HepG2 (cell line): ENCODE results near the gene COA1. TPM values are rescaled to one million over a fixed set of nuclear protein-coding genes. Genes with fewer than 3 reads are reported as not detected.

Experiments
- ATAC-seq: fragments of 200-7000 bp; cut with Tn5 transposase; 3 replicates; pipeline ENCODE4 v1.9.1; 2020; ENCODE audit warnings: mild to moderate bottlenecking, moderate library complexity
- BruUV-seq: library from RNA; stranded (reverse); fragments of 400-500 nt; replicated peaks from 2 replicates; lab custom pipeline; 2021; lab: Mats Ljungman, UMichigan
- CTCF ChIA-PET: fragments of 300-600 bp; formaldehyde crosslinking; extraction: SDS; loops from one replicate; lab custom pipeline; 2021; ENCODE audit warnings: low total read pairs, inconsistent platforms, low intra/inter-chr PET ratio; lab: Yijun Ruan, JAX
- POLR2A ChIA-PET: fragments of 350-600 bp; sonication (Branson Sonifier 250); formaldehyde crosslinking; loops from one replicate; lab custom pipeline; 2020; ENCODE audit warnings: antibody characterized with exemption, inconsistent platforms; lab: Yijun Ruan, JAX
- DNase-seq: peaks from one replicate; pipeline ENCODE4 v3.0.0-alpha.2; 2015; ENCODE audit warnings: low spot score
- FAIRE-seq: peaks from 3 replicates; lab custom pipeline; 2011; peaks lifted over from hg19 to GRCh38; lab: Jason Lieb, UNC
- H2AFZ ChIP-seq: one replicate; pipeline ENCODE4 v1.6.1; 2011; ENCODE audit warnings: low read length, inconsistent platforms
- H3K27ac ChIP-seq: fragments of 300-600 bp; 3 replicates; pipeline ENCODE4 v1.8.0; 2011; ENCODE audit warnings: mixed run types, mild to moderate bottlenecking, mixed read lengths, low read length, inconsistent platforms; ENCODE audit not compliant: insufficient read depth; ENCODE audit errors: extremely low read length
- H3K27me3 ChIP-seq, 2 experiments: fragments of 200-600 bp in 1 of 2; 2 replicates in 1 of 2; 3 replicates in 1 of 2; pipeline versions ENCODE4 v1.6.0 to v1.8.0; 2011; ENCODE audit warnings: low read length in 2 of 2, mild to moderate bottlenecking in 2 of 2, moderate library complexity in 2 of 2, inconsistent platforms in 1 of 2; ENCODE audit not compliant: insufficient read depth in 2 of 2, control insufficient read depth in 1 of 2
- H3K36me3 ChIP-seq, 2 experiments: fragments of 200-600 bp in 1 of 2; replicated peaks in 1 of 2; 2 replicates in 1 of 2; 3 replicates in 1 of 2; pipeline versions ENCODE4 v1.5.1 to v1.8.0; 2011; ENCODE audit warnings: low read length in 2 of 2, inconsistent platforms in 1 of 2; ENCODE audit not compliant: insufficient read depth in 2 of 2, control insufficient read depth in 1 of 2
- H3K4me1 ChIP-seq: 2 replicates; pipeline ENCODE4 v1.5.1; 2012; ENCODE audit warnings: low read length, inconsistent platforms; ENCODE audit not compliant: insufficient read depth
- H3K4me2 ChIP-seq: 2 replicates; pipeline ENCODE4 v1.6.0; 2011; ENCODE audit warnings: low read depth, low read length, inconsistent platforms
- H3K4me3 ChIP-seq, 3 experiments: fragments of 200-600 bp in 1 of 3; sonication (generic), shearing (Covaris generic) in 1 of 3; replicated peaks in 1 of 3; 2 replicates each; pipeline ENCODE4 v1.5.1; 2011 to 2016; ENCODE audit warnings: low read length in 3 of 3, inconsistent platforms in 2 of 3, low read depth in 2 of 3, mild to moderate bottlenecking in 2 of 3, control low read depth in 1 of 3, mixed read lengths in 1 of 3; ENCODE audit not compliant: insufficient read depth in 1 of 3
- H3K79me2 ChIP-seq: one replicate; pipeline ENCODE4 v1.6.1; 2011; ENCODE audit warnings: low read length, inconsistent platforms; ENCODE audit not compliant: insufficient read depth
- H3K9ac ChIP-seq: 2 replicates; pipeline ENCODE4 v1.6.0; 2011; ENCODE audit warnings: mild to moderate bottlenecking, low read depth, low read length, inconsistent platforms; ENCODE audit not compliant: insufficient read depth
- H3K9me3 ChIP-seq: 2 replicates; pipeline ENCODE4 v1.5.1; 2012; ENCODE audit warnings: mild to moderate bottlenecking, low read length
- H4K20me1 ChIP-seq: 2 replicates; pipeline ENCODE4 v1.6.0; 2011; ENCODE audit warnings: inconsistent platforms, mild to moderate bottlenecking, low read length, moderate library complexity; ENCODE audit not compliant: insufficient read depth
- ELF4 ChIP-seq: sonication (generic); formaldehyde crosslinking; IDR thresholded peaks from 2 replicates; pipeline ENCODE4 v1.5.0; 2020; ENCODE audit warnings: missing genetic modification reagents, mild to moderate bottlenecking, moderate library complexity, borderline replicate concordance
- HOXA9 ChIP-seq: sonication (generic); formaldehyde crosslinking; IDR thresholded peaks from 2 replicates; pipeline ENCODE4 v1.8.1; 2022; ENCODE audit warnings: missing genetic modification reagents, mild to moderate bottlenecking, moderate library complexity, borderline replicate concordance
- ONECUT2 ChIP-seq: sonication (generic); formaldehyde crosslinking; IDR thresholded peaks from 2 replicates; pipeline ENCODE4 v1.4.0; 2020; ENCODE audit warnings: missing genetic modification reagents
- ZHX1 ChIP-seq: sonication (generic); formaldehyde crosslinking; IDR thresholded peaks from 2 replicates; pipeline ENCODE4 v1.8.1; 2022; ENCODE audit warnings: low read depth, mild to moderate bottlenecking, missing genetic modification reagents
- ZNF644 ChIP-seq: IDR thresholded peaks from 2 replicates; pipeline ENCODE4 v1.6.1; 2016; ENCODE audit warnings: low read depth
- ZNF7 ChIP-seq: IDR thresholded peaks from 2 replicates; pipeline ENCODE4 v1.6.1; 2016; ENCODE audit warnings: missing biosample characterization, missing genetic modification reagents
- WGBS: methylation state at CpG from one replicate; pipeline ENCODE4 v1.1.6; 2017; ENCODE audit warnings: low lambda C conversion rate; 5-methylcytosine and 5-hydroxymethylcytosine counted together
- in situ Hi-C: cut with HindIII; loops from 2 replicates; pipeline ENCODE4 v1.10.0; 2017; ENCODE audit warnings: low pct_unique_long_range_greater_than_20kb; ENCODE audit not compliant: extremely low pct_ligation_motif_present
- intact Hi-C: fragments of 100-400 bp; cut with micrococcal nuclease; formaldehyde crosslinking; loops from one replicate; pipeline ENCODE4 v1.10.0; 2022; ENCODE audit not compliant: unreplicated experiment
- polyA plus RNA-seq, 8 experiments: library from polyadenylated mRNA; depleted of rRNA in 3 of 8; stranded (reverse) in 7 of 8; unstranded in 1 of 8; fragments of >200 nt; fragmentation: Illumina TruSeq in 4 of 8; extraction: Trizol in 4 of 8; gene quantifications; 2 replicates each; pipeline versions ENCODE4 v1.2.1 to v1.2.3, GENCODE V29; 2011 to 2016; ENCODE audit warnings: low read depth in 4 of 8, missing spikeins in 1 of 8, mixed read lengths in 1 of 8; ENCODE audit not compliant: insufficient read depth in 1 of 8
- total RNA-seq, 5 experiments: library from RNA; depleted of rRNA; stranded (reverse); fragments of >200 nt; fragmentation: Illumina TruSeq; extraction: Trizol; gene quantifications; 2 replicates each; pipeline ENCODE4 v1.2.3, GENCODE V29; 2016; ENCODE audit warnings: low read depth in 1 of 5

The COA1 gene
- total and polyA plus RNA-seq, 2 of the 13 experiments (the other 11 are each of a cell fraction or from before 2014, with no cell fraction given): 33.2 to 65.7 TPM

- 87% methylated on average over 5 of the region's 5 CpGs for WGBS
- Histone ChIP-seq H3K36me3 (no peaks in the 10 kb centered on the region; a peak in 1 of 5 replicates), H3K4me3 (peak overlapping the region in 1 of 3 experiments; percentile 11; a peak in 1 of 6 replicates), H3K9ac (no peak overlapping the region), H3K4me2 (peak overlapping the region; percentile 56), H4K20me1 (peaks cover 5% of the 10 kb centered on the region; the same call in 1 of the 2 replicates)
- no peak for ATAC-seq
- no peak for TF ChIP-seq HOXA9
- peak; percentile 97 for TF ChIP-seq ZNF7
- no peak for TF ChIP-seq ZHX1 (CRISPR knock-in tag)
- TF ChIP-seq, all 625 proteins: peak for 1
- no peak overlapping the region for H2AFZ ChIP-seq
- H3K4me1 ChIP-seq: peaks cover 38% of the 10 kb centered on the region
- in situ Hi-C loops (no loop called here), intact Hi-C loops (no loop called here)
- BruUV-seq: no TSS peak
- no peak overlapping the region for H3K27ac ChIP-seq
- FAIRE-seq (no peak), DNase-seq (no peak)
- ChIA-PET POLR2A (no interaction called here), CTCF (interaction anchor here (3.0 kb wide), 1 partner anchor 112 kb away, joined by 14 read pairs; no protein-coding TSS in a partner anchor)
- H3K27me3 ChIP-seq: no peaks in the 10 kb centered on the region; a peak in 1 of 5 replicates
- H3K9me3 ChIP-seq: no peaks in the 10 kb centered on the region
- peaks cover 67% of the 10 kb centered on the region for H3K79me2 ChIP-seq
Observed at GRCh38 chr7:43727003-43727402, 2.3 kb downstream of the COA1 start.

GRCh38 chr7:43726466-43726865, 2.9 kb downstream of the COA1 start:
- Histone ChIP-seq H3K4me3 (no peak overlapping the region; a peak in 1 of 6 replicates), H4K20me1 (peaks cover 6% of the 10 kb centered on the region; the same call in 1 of the 2 replicates), H3K9ac (no peak overlapping the region), H3K36me3 (no peaks in the 10 kb centered on the region; a peak in 1 of 5 replicates), H3K9me3 (no peaks in the 10 kb centered on the region), H3K79me2 (peaks cover 73% of the 10 kb centered on the region), H2AFZ (no peak overlapping the region), H3K27me3 (no peaks in the 10 kb centered on the region; a peak in 1 of 5 replicates), H3K27ac (no peak overlapping the region), H3K4me2 (peak overlapping the region; percentile 56), H3K4me1 (peaks cover 40% of the 10 kb centered on the region)
- ATAC-seq (no peak), DNase-seq (no peak), FAIRE-seq (no peak)
- POLR2A ChIA-PET: no interaction called here
- in situ Hi-C loops (no loop called here), intact Hi-C loops (no loop called here)
- CTCF ChIA-PET: no interaction called here
- BruUV-seq: no TSS peak
- 68% methylated on average over 4 of the region's 4 CpGs for WGBS
- TF ChIP-seq ZNF644 (CRISPR knock-in tag) (no peak), ELF4 (no peak), ONECUT2 (no peak)
